Measurements from ENCODE around the gene BBS12. TPM values are rescaled to one million over a fixed set of nuclear protein-coding genes. Genes with fewer than 3 reads are reported as not detected.

BBS12 gene
- total and polyA plus RNA-seq, 9 of the 15 experiments (the other 6 are each of a cell fraction or from before 2014, with no cell fraction given) = 2.7 to 6.5 (median 3.3) TPM

DNA sequence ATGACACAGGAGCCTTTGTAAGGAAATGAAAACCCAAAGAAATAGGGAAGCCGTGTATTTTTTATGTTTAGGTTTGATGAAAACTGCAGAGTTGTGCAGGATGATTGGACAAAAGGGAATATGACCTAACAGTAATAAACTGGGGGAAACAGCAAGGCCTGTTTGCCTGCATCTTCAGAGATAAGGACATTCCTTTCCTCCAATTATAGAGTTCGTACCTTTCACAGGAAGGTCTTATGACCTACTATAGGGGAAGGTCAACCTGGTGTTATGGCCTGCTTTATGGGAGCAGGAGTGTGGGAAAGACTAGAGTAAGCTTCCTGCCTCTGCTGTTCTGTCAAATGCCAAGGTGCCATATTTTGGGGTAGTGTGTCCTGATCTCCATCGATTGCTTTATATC lies 42.5 kb downstream of the BBS12 start (continued):
- no peak for TF ChIP-seq SMARCC2 (IDR thresholded peaks at IDR 0.05; ENCODE audit: low read depth)
- no peak for TF ChIP-seq ZNF324 (CRISPR knock-in tag; IDR thresholded peaks at IDR 0.05)
- TF ChIP-seq PURB (CRISPR knock-in tag; IDR thresholded peaks at IDR 0.05; ENCODE audit: low read depth) = no peak
- TF ChIP-seq NR2C1 (IDR thresholded peaks at IDR 0.05) = no peak
- TF ChIP-seq NR2C1 (tag; IDR thresholded peaks at IDR 0.05) = 0 out of 2 replicates have a peak, but pooled peaks have one; percentile 18
- TF ChIP-seq HIVEP1 (CRISPR knock-in tag; IDR thresholded peaks at IDR 0.05) = no peak
- no peak for TF ChIP-seq KDM5B (IDR thresholded peaks at IDR 0.05; ENCODE audit: insufficient replicate concordance, low read depth, low read length)
- TF ChIP-seq ZNF184 (CRISPR knock-in tag; IDR thresholded peaks at IDR 0.05) = no peak
- TF ChIP-seq SMC3 (conservative IDR thresholded peaks at IDR 0.05; ENCODE audit: insufficient read depth, low read depth, low read length) = no peak
- TF ChIP-seq IFI16 (CRISPR knock-in tag; IDR thresholded peaks at IDR 0.05) = no peak
- no peak for TF ChIP-seq HDGF (IDR thresholded peaks at IDR 0.05)
- TF ChIP-seq, protein P1, sequence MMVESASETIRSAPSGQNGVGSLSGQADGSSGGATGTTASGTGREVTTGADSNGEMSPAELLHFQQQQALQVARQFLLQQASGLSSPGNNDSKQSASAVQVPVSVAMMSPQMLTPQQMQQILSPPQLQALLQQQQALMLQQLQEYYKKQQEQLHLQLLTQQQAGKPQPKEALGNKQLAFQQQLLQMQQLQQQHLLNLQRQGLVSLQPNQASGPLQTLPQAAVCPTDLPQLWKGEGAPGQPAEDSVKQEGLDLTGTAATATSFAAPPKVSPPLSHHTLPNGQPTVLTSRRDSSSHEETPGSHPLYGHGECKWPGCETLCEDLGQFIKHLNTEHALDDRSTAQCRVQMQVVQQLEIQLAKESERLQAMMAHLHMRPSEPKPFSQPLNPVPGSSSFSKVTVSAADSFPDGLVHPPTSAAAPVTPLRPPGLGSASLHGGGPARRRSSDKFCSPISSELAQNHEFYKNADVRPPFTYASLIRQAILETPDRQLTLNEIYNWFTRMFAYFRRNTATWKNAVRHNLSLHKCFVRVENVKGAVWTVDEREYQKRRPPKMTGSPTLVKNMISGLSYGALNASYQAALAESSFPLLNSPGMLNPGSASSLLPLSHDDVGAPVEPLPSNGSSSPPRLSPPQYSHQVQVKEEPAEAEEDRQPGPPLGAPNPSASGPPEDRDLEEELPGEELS (CRISPR knock-in tag; IDR thresholded peaks at IDR 0.05; ENCODE audit: borderline replicate concordance) = no peak
- TF ChIP-seq ZFP30 (CRISPR knock-in tag; IDR thresholded peaks at IDR 0.05; ENCODE audit: borderline replicate concordance) = no peak
- TF ChIP-seq ZNF507 (tag; conservative IDR thresholded peaks at IDR 0.05) = no peak
- TF ChIP-seq RCOR1 (IDR thresholded peaks at IDR 0.05; ENCODE audit: borderline replicate concordance in 1 of 2, low read depth in 2 of 2, low read length in 2 of 2) = peak in 1 of 2 experiments; percentile 75; a peak in 1 of 4 replicates
- TF ChIP-seq, protein P2, sequence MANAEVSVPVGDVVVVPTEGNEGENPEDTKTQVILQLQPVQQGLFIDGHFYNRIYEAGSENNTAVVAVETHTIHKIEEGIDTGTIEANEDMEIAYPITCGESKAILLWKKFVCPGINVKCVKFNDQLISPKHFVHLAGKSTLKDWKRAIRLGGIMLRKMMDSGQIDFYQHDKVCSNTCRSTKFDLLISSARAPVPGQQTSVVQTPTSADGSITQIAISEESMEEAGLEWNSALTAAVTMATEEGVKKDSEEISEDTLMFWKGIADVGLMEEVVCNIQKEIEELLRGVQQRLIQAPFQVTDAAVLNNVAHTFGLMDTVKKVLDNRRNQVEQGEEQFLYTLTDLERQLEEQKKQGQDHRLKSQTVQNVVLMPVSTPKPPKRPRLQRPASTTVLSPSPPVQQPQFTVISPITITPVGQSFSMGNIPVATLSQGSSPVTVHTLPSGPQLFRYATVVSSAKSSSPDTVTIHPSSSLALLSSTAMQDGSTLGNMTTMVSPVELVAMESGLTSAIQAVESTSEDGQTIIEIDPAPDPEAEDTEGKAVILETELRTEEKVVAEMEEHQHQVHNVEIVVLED (CRISPR knock-in tag; IDR thresholded peaks at IDR 0.05) = no peak
- TF ChIP-seq DMBX1 (CRISPR knock-in tag; IDR thresholded peaks at IDR 0.05; ENCODE audit: borderline replicate concordance) = peak; percentile 35; the same call in 1 of the 2 replicates
- TF ChIP-seq, protein P3, sequence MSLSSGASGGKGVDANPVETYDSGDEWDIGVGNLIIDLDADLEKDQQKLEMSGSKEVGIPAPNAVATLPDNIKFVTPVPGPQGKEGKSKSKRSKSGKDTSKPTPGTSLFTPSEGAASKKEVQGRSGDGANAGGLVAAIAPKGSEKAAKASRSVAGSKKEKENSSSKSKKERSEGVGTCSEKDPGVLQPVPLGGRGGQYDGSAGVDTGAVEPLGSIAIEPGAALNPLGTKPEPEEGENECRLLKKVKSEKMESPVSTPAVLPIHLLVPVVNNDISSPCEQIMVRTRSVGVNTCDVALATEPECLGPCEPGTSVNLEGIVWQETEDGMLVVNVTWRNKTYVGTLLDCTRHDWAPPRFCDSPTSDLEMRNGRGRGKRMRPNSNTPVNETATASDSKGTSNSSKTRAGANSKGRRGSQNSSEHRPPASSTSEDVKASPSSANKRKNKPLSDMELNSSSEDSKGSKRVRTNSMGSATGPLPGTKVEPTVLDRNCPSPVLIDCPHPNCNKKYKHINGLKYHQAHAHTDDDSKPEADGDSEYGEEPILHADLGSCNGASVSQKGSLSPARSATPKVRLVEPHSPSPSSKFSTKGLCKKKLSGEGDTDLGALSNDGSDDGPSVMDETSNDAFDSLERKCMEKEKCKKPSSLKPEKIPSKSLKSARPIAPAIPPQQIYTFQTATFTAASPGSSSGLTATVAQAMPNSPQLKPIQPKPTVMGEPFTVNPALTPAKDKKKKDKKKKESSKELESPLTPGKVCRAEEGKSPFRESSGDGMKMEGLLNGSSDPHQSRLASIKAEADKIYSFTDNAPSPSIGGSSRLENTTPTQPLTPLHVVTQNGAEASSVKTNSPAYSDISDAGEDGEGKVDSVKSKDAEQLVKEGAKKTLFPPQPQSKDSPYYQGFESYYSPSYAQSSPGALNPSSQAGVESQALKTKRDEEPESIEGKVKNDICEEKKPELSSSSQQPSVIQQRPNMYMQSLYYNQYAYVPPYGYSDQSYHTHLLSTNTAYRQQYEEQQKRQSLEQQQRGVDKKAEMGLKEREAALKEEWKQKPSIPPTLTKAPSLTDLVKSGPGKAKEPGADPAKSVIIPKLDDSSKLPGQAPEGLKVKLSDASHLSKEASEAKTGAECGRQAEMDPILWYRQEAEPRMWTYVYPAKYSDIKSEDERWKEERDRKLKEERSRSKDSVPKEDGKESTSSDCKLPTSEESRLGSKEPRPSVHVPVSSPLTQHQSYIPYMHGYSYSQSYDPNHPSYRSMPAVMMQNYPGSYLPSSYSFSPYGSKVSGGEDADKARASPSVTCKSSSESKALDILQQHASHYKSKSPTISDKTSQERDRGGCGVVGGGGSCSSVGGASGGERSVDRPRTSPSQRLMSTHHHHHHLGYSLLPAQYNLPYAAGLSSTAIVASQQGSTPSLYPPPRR (CRISPR knock-in tag; IDR thresholded peaks at IDR 0.05; ENCODE audit: borderline replicate concordance) = no peak

Data from K562 (cell line).